Astrocyte (in vitro differentiated cells and primary cell): Measurements from ENCODE around the gene DCP2.

Source experiments
- EZH2 ChIP-seq: IDR thresholded peaks from 2 replicates; pipeline ENCODE4 v1.6.1; 2012; ENCODE audit warnings: mild to moderate bottlenecking, low read length, inconsistent platforms; ENCODE audit not compliant: insufficient read depth
- TF ChIP-seq, protein P1 (sequence below): IDR thresholded peaks from 2 replicates; pipeline ENCODE4 v1.5.1; 2011; ENCODE audit warnings: low read depth, mild to moderate bottlenecking, inconsistent platforms, low read length, moderate library complexity; ENCODE audit not compliant: insufficient read depth

DNA sequence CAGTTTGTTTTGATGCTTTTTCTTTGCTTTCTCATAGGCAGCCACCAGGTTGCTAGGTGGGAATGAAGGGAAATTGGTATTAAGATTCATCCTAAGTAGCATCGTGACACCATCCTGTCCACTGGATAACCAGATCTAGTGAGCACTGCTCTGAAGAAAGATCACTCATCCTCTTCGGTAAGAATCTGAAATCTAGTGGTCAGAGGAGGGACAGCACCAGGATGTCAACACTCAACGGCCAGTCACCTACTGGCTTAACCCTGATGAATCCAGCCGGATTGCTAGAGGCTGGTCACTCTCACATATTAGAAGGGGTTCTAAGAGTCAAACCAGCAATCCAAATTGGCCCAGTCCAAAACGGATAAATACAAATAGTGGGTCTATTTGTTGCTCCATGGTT, 50.8 kb downstream of the DCP2 start:
- TF ChIP-seq, protein P1, sequence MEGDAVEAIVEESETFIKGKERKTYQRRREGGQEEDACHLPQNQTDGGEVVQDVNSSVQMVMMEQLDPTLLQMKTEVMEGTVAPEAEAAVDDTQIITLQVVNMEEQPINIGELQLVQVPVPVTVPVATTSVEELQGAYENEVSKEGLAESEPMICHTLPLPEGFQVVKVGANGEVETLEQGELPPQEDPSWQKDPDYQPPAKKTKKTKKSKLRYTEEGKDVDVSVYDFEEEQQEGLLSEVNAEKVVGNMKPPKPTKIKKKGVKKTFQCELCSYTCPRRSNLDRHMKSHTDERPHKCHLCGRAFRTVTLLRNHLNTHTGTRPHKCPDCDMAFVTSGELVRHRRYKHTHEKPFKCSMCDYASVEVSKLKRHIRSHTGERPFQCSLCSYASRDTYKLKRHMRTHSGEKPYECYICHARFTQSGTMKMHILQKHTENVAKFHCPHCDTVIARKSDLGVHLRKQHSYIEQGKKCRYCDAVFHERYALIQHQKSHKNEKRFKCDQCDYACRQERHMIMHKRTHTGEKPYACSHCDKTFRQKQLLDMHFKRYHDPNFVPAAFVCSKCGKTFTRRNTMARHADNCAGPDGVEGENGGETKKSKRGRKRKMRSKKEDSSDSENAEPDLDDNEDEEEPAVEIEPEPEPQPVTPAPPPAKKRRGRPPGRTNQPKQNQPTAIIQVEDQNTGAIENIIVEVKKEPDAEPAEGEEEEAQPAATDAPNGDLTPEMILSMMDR: no peak
- no peak for TF ChIP-seq EZH2
